Uterus (tissue), 4 donors: ENCODE measurements around the gene TUBGCP5. TPM values are rescaled to one million over a fixed set of nuclear protein-coding genes. Genes with fewer than 3 reads are reported as not detected.
"Not testable (repeated sequence)": the region's sequence is repeated elsewhere in the genome, so short reads cannot be mapped to it uniquely, and the experiment has no call there.

Experiments used
- DNase-seq, 2 donors: peaks; one replicate each; pipeline ENCODE4 v3.0.0-alpha.2; 2019 to 2020
- H3K27ac ChIP-seq, 2 donors: fragments of 200-600 bp; sonication (generic); 1 replicate in 1 of 2; 2 replicates in 1 of 2; pipeline ENCODE4 v1.5.1; 2016 to 2018
- H3K27me3 ChIP-seq, 2 donors: fragments of 200-600 bp; sonication (generic); one replicate each; pipeline ENCODE4 v1.5.1; 2018 to 2019; ENCODE audit warnings: control low read depth in 1 of 2
- H3K36me3 ChIP-seq, 2 donors: fragments of 200-600 bp; sonication (generic); one replicate each; pipeline ENCODE4 v1.5.1; 2019; ENCODE audit warnings: control low read depth in 1 of 2
- H3K4me1 ChIP-seq, 2 donors: fragments of 200-600 bp; sonication (generic); one replicate each; pipeline ENCODE4 v1.5.1; 2018 to 2019; ENCODE audit warnings: control low read depth in 1 of 2
- H3K4me3 ChIP-seq, 2 donors: fragments of 200-600 bp; sonication (generic); 1 replicate in 1 of 2; 2 replicates in 1 of 2; pipeline ENCODE4 v1.5.1; 2018 to 2019; ENCODE audit warnings: mild to moderate bottlenecking in 1 of 2
- H3K9me3 ChIP-seq, 2 donors: fragments of 200-600 bp; sonication (generic); one replicate each; pipeline ENCODE4 v1.5.1; 2019; ENCODE audit warnings: control low read depth in 1 of 2
- POLR2A ChIP-seq, 2 donors: fragments of 450-650 bp; IDR thresholded peaks; one replicate each; pipeline ENCODE4 v1.6.1; 2016; ENCODE audit warnings: antibody characterized with exemption in 2 of 2, mild to moderate bottlenecking in 1 of 2, moderate library complexity in 1 of 2
- intact Hi-C: fragments of 100-400 bp; cut with DNase I; formaldehyde crosslinking; loops from one replicate; pipeline ENCODE4 v1.15.1; 2023; ENCODE audit warnings: low total_unique reads
- total RNA-seq, 4 donors: library from RNA; depleted of rRNA in 3 of 4; stranded (reverse); fragments of >200 nt in 3 of 4; gene quantifications; one replicate each; pipeline versions ENCODE4 v1.1.0 to v1.2.4, GENCODE V29; 2014 to 2023
- TF ChIP-seq, protein P1 (sequence below), 4 experiments: fragments of 200-600 bp in 2 of 4; fragments of 450-650 bp in 2 of 4; sonication (generic) in 2 of 4; IDR thresholded peaks; one replicate each; pipeline ENCODE4 v1.5.1; 2016 to 2019; ENCODE audit warnings: antibody characterized with exemption in 4 of 4, mild to moderate bottlenecking in 2 of 4, moderate library complexity in 1 of 4
- donor health status: DM: yes; HTN: yes; CAD: no.

TUBGCP5 gene
- total RNA-seq, 4 donors from 2014 or later, result 12.3 to 41.1 (median 19.5) TPM

GRCh38 chr15:22995795-22996194 is 43.6 kb downstream of the TUBGCP5 start:
- H3K4me3 ChIP-seq, result no peak overlapping the region
- intact Hi-C loops, result no loop called here
- H3K36me3 ChIP-seq, result no peaks in the 10 kb centered on the region
- no peak for TF ChIP-seq POLR2A (IDR thresholded peaks at IDR 0.05)
- TF ChIP-seq, protein P1, sequence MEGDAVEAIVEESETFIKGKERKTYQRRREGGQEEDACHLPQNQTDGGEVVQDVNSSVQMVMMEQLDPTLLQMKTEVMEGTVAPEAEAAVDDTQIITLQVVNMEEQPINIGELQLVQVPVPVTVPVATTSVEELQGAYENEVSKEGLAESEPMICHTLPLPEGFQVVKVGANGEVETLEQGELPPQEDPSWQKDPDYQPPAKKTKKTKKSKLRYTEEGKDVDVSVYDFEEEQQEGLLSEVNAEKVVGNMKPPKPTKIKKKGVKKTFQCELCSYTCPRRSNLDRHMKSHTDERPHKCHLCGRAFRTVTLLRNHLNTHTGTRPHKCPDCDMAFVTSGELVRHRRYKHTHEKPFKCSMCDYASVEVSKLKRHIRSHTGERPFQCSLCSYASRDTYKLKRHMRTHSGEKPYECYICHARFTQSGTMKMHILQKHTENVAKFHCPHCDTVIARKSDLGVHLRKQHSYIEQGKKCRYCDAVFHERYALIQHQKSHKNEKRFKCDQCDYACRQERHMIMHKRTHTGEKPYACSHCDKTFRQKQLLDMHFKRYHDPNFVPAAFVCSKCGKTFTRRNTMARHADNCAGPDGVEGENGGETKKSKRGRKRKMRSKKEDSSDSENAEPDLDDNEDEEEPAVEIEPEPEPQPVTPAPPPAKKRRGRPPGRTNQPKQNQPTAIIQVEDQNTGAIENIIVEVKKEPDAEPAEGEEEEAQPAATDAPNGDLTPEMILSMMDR (IDR thresholded peaks at IDR 0.05), result no peak
- no peak for DNase-seq
- no peaks in the 10 kb centered on the region for H3K27me3 ChIP-seq
- H3K4me1 ChIP-seq, result no peaks in the 10 kb centered on the region
- no peaks in the 10 kb centered on the region for H3K9me3 ChIP-seq
- no peak overlapping the region for H3K27ac ChIP-seq

- DNase-seq, result no peak
- no peak overlapping the region for H3K4me3 ChIP-seq
- no peaks in the 10 kb centered on the region for H3K9me3 ChIP-seq
- H3K27me3 ChIP-seq, result no peaks in the 10 kb centered on the region
- H3K36me3 ChIP-seq, result no peaks in the 10 kb centered on the region
- intact Hi-C loops, result no loop called here
- H3K4me1 ChIP-seq, result no peaks in the 10 kb centered on the region
- H3K27ac ChIP-seq, result no peak overlapping the region
- TF ChIP-seq, protein P1 (IDR thresholded peaks at IDR 0.05), result no peak
- no peak for TF ChIP-seq POLR2A (IDR thresholded peaks at IDR 0.05)
Observed at GRCh38 chr15:22992024-22992326, 47.4 kb downstream of the TUBGCP5 start.

- intact Hi-C loops, result no loop called here
- no peaks in the 10 kb centered on the region for H3K9me3 ChIP-seq
- no peaks in the 10 kb centered on the region for H3K27me3 ChIP-seq
- no peak for TF ChIP-seq POLR2A (IDR thresholded peaks at IDR 0.05)
- TF ChIP-seq, protein P1 (IDR thresholded peaks at IDR 0.05), result no peak
- no peaks in the 10 kb centered on the region for H3K4me1 ChIP-seq
- H3K36me3 ChIP-seq, result no peaks in the 10 kb centered on the region
- no peak overlapping the region for H3K27ac ChIP-seq
- no peak for DNase-seq
- H3K4me3 ChIP-seq, result no peak overlapping the region
Observed at GRCh38 chr15:22989576-22990477, 49.5 kb downstream of the TUBGCP5 start.

GRCh38 chr15:22988811-22989210 is 50.6 kb downstream of the TUBGCP5 start:
- no peaks in the 10 kb centered on the region for H3K4me1 ChIP-seq
- intact Hi-C loops, result no loop called here
- DNase-seq, result no peak
- H3K27ac ChIP-seq, result no peak overlapping the region
- H3K36me3 ChIP-seq, result no peaks in the 10 kb centered on the region
- TF ChIP-seq, protein P1 (IDR thresholded peaks at IDR 0.05), result no peak
- no peak for TF ChIP-seq POLR2A (IDR thresholded peaks at IDR 0.05)
- no peaks in the 10 kb centered on the region for H3K27me3 ChIP-seq
- H3K9me3 ChIP-seq, result no peaks in the 10 kb centered on the region
- no peak overlapping the region for H3K4me3 ChIP-seq

DNA sequence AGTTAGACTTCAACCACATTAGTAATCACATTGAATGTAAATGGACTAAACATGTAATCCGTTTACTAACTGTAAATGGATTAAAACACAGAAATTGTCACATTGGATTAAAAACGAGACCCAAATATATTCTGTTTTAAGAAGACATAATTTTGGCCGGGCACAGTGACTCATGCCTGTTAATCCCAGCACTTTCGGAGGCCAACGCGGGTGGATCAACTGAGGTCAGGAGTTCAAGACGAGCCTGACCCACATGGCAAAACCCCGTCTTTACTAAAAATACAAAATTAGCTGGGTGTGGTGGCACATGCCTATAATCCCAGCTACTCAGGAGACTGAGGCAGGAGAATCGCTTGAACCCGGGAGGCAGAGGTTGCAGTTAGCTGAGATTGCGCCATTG is 57.4 kb downstream of the TUBGCP5 start:
- H3K4me1 ChIP-seq, intact Hi-C loops, H3K27ac ChIP-seq, H3K27me3 ChIP-seq, H3K4me3 ChIP-seq, H3K9me3 ChIP-seq, DNase-seq, H3K36me3 ChIP-seq: not testable (repeated sequence)
